HepG2 (cell line): Measurements from ENCODE around the gene KDM3B. TPM values are rescaled to one million over a fixed set of nuclear protein-coding genes. Genes with fewer than 3 reads are reported as not detected.

Experiments
- BCL6 ChIP-seq: IDR thresholded peaks from 2 replicates; pipeline ENCODE4 v1.6.1; 2016; ENCODE audit warnings: missing genetic modification reagents, missing compliant biosample characterization
- CCDC6 ChIP-seq: sonication (generic); formaldehyde crosslinking; IDR thresholded peaks from 2 replicates; pipeline ENCODE4 v1.8.1; 2022; ENCODE audit warnings: mild to moderate bottlenecking, missing genetic modification reagents, moderate library complexity
- GATAD1 ChIP-seq: IDR thresholded peaks from 2 replicates; pipeline ENCODE4 v1.6.1; 2016; ENCODE audit warnings: missing genetic modification reagents, missing compliant biosample characterization
- HMG20A ChIP-seq: IDR thresholded peaks from 2 replicates; pipeline ENCODE4 v1.6.1; 2016; ENCODE audit warnings: borderline replicate concordance
- HNF4G ChIP-seq, 2 experiments: sonication (generic) in 1 of 2; formaldehyde crosslinking in 1 of 2; IDR thresholded peaks; 2 replicates each; pipeline versions ENCODE4 v1.4.0 to v1.6.1; 2011 to 2020; ENCODE audit warnings: borderline replicate concordance in 2 of 2, low read depth in 2 of 2, mild to moderate bottlenecking in 2 of 2, low read length in 1 of 2, missing genetic modification reagents in 1 of 2, moderate library complexity in 1 of 2
- HNRNPL ChIP-seq: fragments of 200-400 bp; formaldehyde crosslinking; IDR thresholded peaks from 2 replicates; pipeline ENCODE4 v1.6.1; 2017; ENCODE audit warnings: mild to moderate bottlenecking, low read depth, low read length
- PHF20 ChIP-seq: sonication (generic); formaldehyde crosslinking; IDR thresholded peaks from 2 replicates; pipeline ENCODE4 v1.5.0; 2020; ENCODE audit warnings: mild to moderate bottlenecking, missing genetic modification reagents
- THAP8 ChIP-seq: sonication (generic); formaldehyde crosslinking; IDR thresholded peaks from 2 replicates; pipeline ENCODE4 v1.5.1; 2020; ENCODE audit warnings: missing genetic modification reagents, mild to moderate bottlenecking, borderline replicate concordance
- UBTF ChIP-seq: sonication (generic); formaldehyde crosslinking; IDR thresholded peaks from 2 replicates; pipeline ENCODE4 v1.4.0; 2020; ENCODE audit warnings: mild to moderate bottlenecking, missing genetic modification reagents
- ZFP91 ChIP-seq: sonication (generic); formaldehyde crosslinking; IDR thresholded peaks from 2 replicates; pipeline ENCODE4 v1.9.0; 2022; ENCODE audit warnings: missing genetic modification reagents, mild to moderate bottlenecking, borderline replicate concordance
- ZNF20 ChIP-seq: sonication (generic); formaldehyde crosslinking; IDR thresholded peaks from 2 replicates; pipeline ENCODE4 v1.4.0; 2020; ENCODE audit warnings: mild to moderate bottlenecking, moderate library complexity, missing genetic modification reagents
- ZNF432 ChIP-seq: sonication (generic); formaldehyde crosslinking; IDR thresholded peaks from 2 replicates; pipeline ENCODE4 v1.5.0; 2020; ENCODE audit warnings: missing genetic modification reagents, mild to moderate bottlenecking, borderline replicate concordance
- ZNF644 ChIP-seq: IDR thresholded peaks from 2 replicates; pipeline ENCODE4 v1.6.1; 2016; ENCODE audit warnings: low read depth
- ZNF841 ChIP-seq: sonication (generic); formaldehyde crosslinking; IDR thresholded peaks from 2 replicates; pipeline ENCODE4 v1.8.1; 2023; ENCODE audit warnings: missing genetic modification reagents, borderline replicate concordance
- polyA plus RNA-seq, 8 experiments: library from polyadenylated mRNA; depleted of rRNA in 3 of 8; stranded (reverse) in 7 of 8; unstranded in 1 of 8; fragments of >200 nt; fragmentation: Illumina TruSeq in 4 of 8; extraction: Trizol in 4 of 8; gene quantifications; 2 replicates each; pipeline versions ENCODE4 v1.2.1 to v1.2.3, GENCODE V29; 2011 to 2016; ENCODE audit warnings: low read depth in 4 of 8, missing spikeins in 1 of 8, mixed read lengths in 1 of 8; ENCODE audit not compliant: insufficient read depth in 1 of 8
- total RNA-seq, 5 experiments: library from RNA; depleted of rRNA; stranded (reverse); fragments of >200 nt; fragmentation: Illumina TruSeq; extraction: Trizol; gene quantifications; 2 replicates each; pipeline ENCODE4 v1.2.3, GENCODE V29; 2016; ENCODE audit warnings: low read depth in 1 of 5
- TF ChIP-seq, protein P1 (sequence below): sonication (generic); formaldehyde crosslinking; IDR thresholded peaks from 2 replicates; pipeline ENCODE4 v1.5.1; 2020; ENCODE audit warnings: missing genetic modification reagents, mild to moderate bottlenecking, borderline replicate concordance
- TF ChIP-seq, protein P2 (sequence below): sonication (generic); formaldehyde crosslinking; IDR thresholded peaks from 2 replicates; pipeline ENCODE4 v1.4.0; 2020; ENCODE audit warnings: mild to moderate bottlenecking, missing genetic modification reagents

Gene KDM3B
- total and polyA plus RNA-seq, 2 of the 13 experiments (the other 11 are each of a cell fraction or from before 2014, with no cell fraction given) = 19.7 to 34.3 TPM

DNA sequence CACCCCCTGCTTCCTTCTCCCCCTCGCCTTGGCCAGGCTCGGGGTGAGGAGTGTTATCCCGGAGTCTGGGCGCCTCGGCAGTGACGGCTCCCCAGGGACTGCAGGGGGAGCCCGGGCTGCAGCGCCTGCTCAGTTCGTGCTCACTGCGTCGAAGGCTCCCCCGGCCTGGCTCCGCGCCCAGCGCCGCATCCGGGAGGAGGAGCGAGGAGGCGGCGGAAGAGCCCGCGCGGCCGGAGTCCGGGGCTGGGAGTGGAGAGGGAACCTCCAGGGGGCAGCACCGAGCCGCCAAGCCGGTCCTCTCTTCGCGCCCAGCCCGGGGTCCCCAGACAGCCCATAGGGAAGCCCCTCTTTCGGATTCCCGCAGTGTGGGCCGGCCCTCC, 111.5 kb downstream of the KDM3B start (continued):
- TF ChIP-seq ZNF841 (CRISPR knock-in tag) (no peak), ZNF432 (CRISPR knock-in tag) (no peak), ZNF644 (no peak), HNRNPL (no peak), BCL6 (CRISPR knock-in tag) (peak; percentile 63), ZNF20 (CRISPR knock-in tag) (no peak), HMG20A (CRISPR knock-in tag) (no peak), UBTF (CRISPR knock-in tag) (peak; percentile 86), PHF20 (CRISPR knock-in tag) (peak; percentile 33; the same call in 1 of the 2 replicates), CCDC6 (CRISPR knock-in tag) (peak; percentile 83), GATAD1 (CRISPR knock-in tag) (peak; percentile 72; the same call in 1 of the 2 replicates), HNF4G (IDR thresholded peaks at IDR 0.05; ENCODE audit: borderline replicate concordance, low read depth, low read length) (no peak), HNF4G (CRISPR knock-in tag; IDR thresholded peaks at IDR 0.05; ENCODE audit: borderline replicate concordance, low read depth) (no peak; the same call in 1 of the 2 replicates), ZFP91 (CRISPR knock-in tag) (peak; percentile 93), THAP8 (CRISPR knock-in tag) (no peak)
- TF ChIP-seq, protein P1, sequence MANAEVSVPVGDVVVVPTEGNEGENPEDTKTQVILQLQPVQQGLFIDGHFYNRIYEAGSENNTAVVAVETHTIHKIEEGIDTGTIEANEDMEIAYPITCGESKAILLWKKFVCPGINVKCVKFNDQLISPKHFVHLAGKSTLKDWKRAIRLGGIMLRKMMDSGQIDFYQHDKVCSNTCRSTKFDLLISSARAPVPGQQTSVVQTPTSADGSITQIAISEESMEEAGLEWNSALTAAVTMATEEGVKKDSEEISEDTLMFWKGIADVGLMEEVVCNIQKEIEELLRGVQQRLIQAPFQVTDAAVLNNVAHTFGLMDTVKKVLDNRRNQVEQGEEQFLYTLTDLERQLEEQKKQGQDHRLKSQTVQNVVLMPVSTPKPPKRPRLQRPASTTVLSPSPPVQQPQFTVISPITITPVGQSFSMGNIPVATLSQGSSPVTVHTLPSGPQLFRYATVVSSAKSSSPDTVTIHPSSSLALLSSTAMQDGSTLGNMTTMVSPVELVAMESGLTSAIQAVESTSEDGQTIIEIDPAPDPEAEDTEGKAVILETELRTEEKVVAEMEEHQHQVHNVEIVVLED (CRISPR knock-in tag) = peak; percentile 47
- TF ChIP-seq, protein P2, sequence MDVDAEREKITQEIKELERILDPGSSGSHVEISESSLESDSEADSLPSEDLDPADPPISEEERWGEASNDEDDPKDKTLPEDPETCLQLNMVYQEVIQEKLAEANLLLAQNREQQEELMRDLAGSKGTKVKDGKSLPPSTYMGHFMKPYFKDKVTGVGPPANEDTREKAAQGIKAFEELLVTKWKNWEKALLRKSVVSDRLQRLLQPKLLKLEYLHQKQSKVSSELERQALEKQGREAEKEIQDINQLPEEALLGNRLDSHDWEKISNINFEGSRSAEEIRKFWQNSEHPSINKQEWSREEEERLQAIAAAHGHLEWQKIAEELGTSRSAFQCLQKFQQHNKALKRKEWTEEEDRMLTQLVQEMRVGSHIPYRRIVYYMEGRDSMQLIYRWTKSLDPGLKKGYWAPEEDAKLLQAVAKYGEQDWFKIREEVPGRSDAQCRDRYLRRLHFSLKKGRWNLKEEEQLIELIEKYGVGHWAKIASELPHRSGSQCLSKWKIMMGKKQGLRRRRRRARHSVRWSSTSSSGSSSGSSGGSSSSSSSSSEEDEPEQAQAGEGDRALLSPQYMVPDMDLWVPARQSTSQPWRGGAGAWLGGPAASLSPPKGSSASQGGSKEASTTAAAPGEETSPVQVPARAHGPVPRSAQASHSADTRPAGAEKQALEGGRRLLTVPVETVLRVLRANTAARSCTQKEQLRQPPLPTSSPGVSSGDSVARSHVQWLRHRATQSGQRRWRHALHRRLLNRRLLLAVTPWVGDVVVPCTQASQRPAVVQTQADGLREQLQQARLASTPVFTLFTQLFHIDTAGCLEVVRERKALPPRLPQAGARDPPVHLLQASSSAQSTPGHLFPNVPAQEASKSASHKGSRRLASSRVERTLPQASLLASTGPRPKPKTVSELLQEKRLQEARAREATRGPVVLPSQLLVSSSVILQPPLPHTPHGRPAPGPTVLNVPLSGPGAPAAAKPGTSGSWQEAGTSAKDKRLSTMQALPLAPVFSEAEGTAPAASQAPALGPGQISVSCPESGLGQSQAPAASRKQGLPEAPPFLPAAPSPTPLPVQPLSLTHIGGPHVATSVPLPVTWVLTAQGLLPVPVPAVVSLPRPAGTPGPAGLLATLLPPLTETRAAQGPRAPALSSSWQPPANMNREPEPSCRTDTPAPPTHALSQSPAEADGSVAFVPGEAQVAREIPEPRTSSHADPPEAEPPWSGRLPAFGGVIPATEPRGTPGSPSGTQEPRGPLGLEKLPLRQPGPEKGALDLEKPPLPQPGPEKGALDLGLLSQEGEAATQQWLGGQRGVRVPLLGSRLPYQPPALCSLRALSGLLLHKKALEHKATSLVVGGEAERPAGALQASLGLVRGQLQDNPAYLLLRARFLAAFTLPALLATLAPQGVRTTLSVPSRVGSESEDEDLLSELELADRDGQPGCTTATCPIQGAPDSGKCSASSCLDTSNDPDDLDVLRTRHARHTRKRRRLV (CRISPR knock-in tag) = peak; percentile 73; the same call in 1 of the 2 replicates
